Hematopoietic multipotent progenitor cell treated with erythropoietin and hydrocortisone succinate and interleukin-3 and kit ligand, for 4 days (in vitro differentiated cells): ENCODE data around the gene SRI.
"Not testable (repeated sequence)": the region's sequence is repeated elsewhere in the genome, so short reads cannot be mapped to it uniquely, and the experiment has no call there.

Source experiments
- DNase-seq: peaks from one replicate; pipeline ENCODE4 v3.0.0-alpha.2; 2015

Gene SRI

GRCh38 chr7:88219781-88220747, at the start of gene SRI:
TSS of gene SRI (minus strand) at chr7:88220038. CDS start at chr7:88220026, 12 bp downstream.
- DNase-seq: peak; percentile 94

- no peak for DNase-seq
Observed at GRCh38 chr7:88269586-88269985, 49.7 kb upstream of the SRI start.

- DNase-seq: peak; percentile 52
Observed at GRCh38 chr7:88268858-88269257, 49.0 kb upstream of the SRI start.

GRCh38 chr7:88268051-88268450, 48.2 kb upstream of the SRI start:
- DNase-seq: no peak

- DNase-seq: no peak
Observed at GRCh38 chr7:88267421-88267820, 47.6 kb upstream of the SRI start.

GRCh38 chr7:88264987-88265386, 45.1 kb upstream of the SRI start:
- DNase-seq: peak; percentile 60

- DNase-seq: no peak
Observed at GRCh38 chr7:88262562-88262961, 42.7 kb upstream of the SRI start.

GRCh38 chr7:88260719-88261118, 40.9 kb upstream of the SRI start:
- no peak for DNase-seq

GRCh38 chr7:88259656-88260380, 40.0 kb upstream of the SRI start:
- no peak for DNase-seq

GRCh38 chr7:88258296-88258695, 38.5 kb upstream of the SRI start:
- not testable (repeated sequence) for DNase-seq

GRCh38 chr7:88256906-88257305, 37.1 kb upstream of the SRI start:
- no peak for DNase-seq

GRCh38 chr7:88254721-88255424, 35.0 kb upstream of the SRI start:
- no peak for DNase-seq

GRCh38 chr7:88253640-88254039, 33.8 kb upstream of the SRI start:
- no peak for DNase-seq

- DNase-seq: no peak
Observed at GRCh38 chr7:88244258-88244657, 24.4 kb upstream of the SRI start.

GRCh38 chr7:88243345-88243909, 23.6 kb upstream of the SRI start:
- DNase-seq: peak; percentile 68

- no peak for DNase-seq
Observed at GRCh38 chr7:88239852-88240251, 20.0 kb upstream of the SRI start.

GRCh38 chr7:88233828-88234227, 14.0 kb upstream of the SRI start:
- no peak for DNase-seq

- no peak for DNase-seq
Observed at GRCh38 chr7:88230646-88231045, 10.8 kb upstream of the SRI start.

- no peak for DNase-seq
Observed at GRCh38 chr7:88229302-88229995, 9.6 kb upstream of the SRI start.

- no peak for DNase-seq
Observed at GRCh38 chr7:88226886-88227516, 7.2 kb upstream of the SRI start.

GRCh38 chr7:88226201-88226600, 6.4 kb upstream of the SRI start:
- no peak for DNase-seq
